Activated CD8-positive, alpha-beta T cell treated with anti-CD3 and anti-CD28 coated beads, Interleukin-2, amount 10 ng/mL, durations not matched to agents 7 days and 5 days (primary cell): Measurements from ENCODE around the gene ZRSR2. TPM values are rescaled to one million over a fixed set of nuclear protein-coding genes. Genes with fewer than 3 reads are reported as not detected.
"Not testable (repeated sequence)": the region's sequence is repeated elsewhere in the genome, so short reads cannot be mapped to it uniquely, and the experiment has no call there.

Experiments
- ATAC-seq: fragments of 150-1000 bp; cut with Tn5 transposase; one replicate; pipeline ENCODE4 v1.10.0; 2021; ENCODE audit warnings: moderate library complexity
- CTCF ChIA-PET: fragments of 350-600 bp; sonication (Branson Sonifier 250); formaldehyde crosslinking; loops from one replicate; lab custom pipeline; 2021; ENCODE audit warnings: antibody characterized with exemption; lab: Charles Lee
- POLR2A ChIA-PET: fragments of 350-600 bp; sonication (Branson Sonifier 250); formaldehyde crosslinking; loops from one replicate; lab custom pipeline; 2021; ENCODE audit warnings: antibody characterized with exemption; lab: Charles Lee
- DNase-seq: peaks from one replicate; pipeline ENCODE4 v3.0.0-alpha.2; 2020
- H3K27ac Mint-ChIP-seq: one replicate; pipeline ENCODE4 v1.8.0; 2021; ENCODE audit warnings: mild to moderate bottlenecking, mixed read lengths
- H3K27me3 Mint-ChIP-seq: one replicate; pipeline ENCODE4 v1.8.0; 2021; ENCODE audit warnings: low read depth, mixed read lengths
- H3K36me3 Mint-ChIP-seq: one replicate; pipeline ENCODE4 v1.8.0; 2021; ENCODE audit warnings: low read depth, mixed read lengths
- H3K4me1 Mint-ChIP-seq: one replicate; pipeline ENCODE4 v1.8.0; 2021; ENCODE audit warnings: low read depth, mixed read lengths
- H3K4me3 Mint-ChIP-seq: one replicate; pipeline ENCODE4 v1.8.0; 2021; ENCODE audit warnings: mild to moderate bottlenecking, mixed read lengths
- H3K9me3 Mint-ChIP-seq: one replicate; pipeline ENCODE4 v1.8.0; 2022; ENCODE audit warnings: mixed read lengths; ENCODE audit not compliant: insufficient read depth
- total RNA-seq, 2 experiments: library from RNA; stranded (reverse); gene quantifications; one replicate each; pipeline ENCODE4 v1.2.3, GENCODE V29; 2021

ZRSR2 gene
- 10 to 100 TPM; 15.9 to 16.0 TPM for total RNA-seq

DNA sequence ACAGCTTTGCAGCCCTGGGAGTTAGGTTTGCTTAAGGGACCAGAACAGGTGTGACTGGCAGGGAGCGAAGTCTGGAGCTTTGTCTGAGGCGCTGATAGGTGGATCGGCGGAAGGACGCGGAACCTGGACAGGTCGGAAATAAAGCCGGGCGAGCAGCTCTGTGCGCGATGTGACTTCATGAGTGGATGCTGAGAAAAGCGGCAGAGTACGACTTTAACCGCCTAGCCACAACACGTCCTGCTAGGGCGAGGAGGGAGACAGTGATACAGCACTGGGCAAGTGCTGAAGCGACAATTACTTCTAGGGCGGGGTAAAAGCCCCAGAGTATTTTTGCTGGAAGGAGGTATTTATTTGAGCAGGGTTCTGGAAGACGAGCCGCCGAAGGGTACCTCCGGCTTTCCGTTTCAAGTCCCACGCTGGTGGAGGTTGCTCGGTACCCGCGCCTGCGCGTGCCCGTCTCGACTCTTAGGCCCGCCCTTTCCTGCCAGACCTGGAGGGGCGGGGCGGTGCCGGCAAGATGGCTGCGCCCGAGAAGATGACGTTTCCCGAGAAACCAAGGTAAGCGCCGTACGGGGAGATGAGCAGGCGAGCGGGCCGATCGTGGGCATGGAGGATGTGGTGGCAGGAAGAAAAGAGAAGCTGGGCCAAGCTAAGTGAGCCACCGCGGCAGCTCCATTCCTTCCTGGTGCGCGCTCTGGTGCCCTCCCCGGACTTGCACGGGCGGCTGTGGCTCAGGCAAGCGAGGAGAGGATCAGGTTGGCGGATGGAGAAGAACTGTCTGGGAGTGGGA lies at the start of gene ZRSR2:
Gene ZRSR2, plus strand, starts transcription at position 506 of the 790 bp plus-strand sequence. Its CDS starts 12 bp downstream, at position 518.
- Mint-ChIP-seq H3K27me3 (no peaks in the 10 kb centered on the region), H3K36me3 (peaks cover 11% of the 10 kb centered on the region), H3K9me3 (no peaks in the 10 kb centered on the region), H3K4me1 (peaks cover 21% of the 10 kb centered on the region), H3K4me3 (no peak within 1 kb of the TSS), H3K27ac (no peak within 1 kb of the TSS)
- ATAC-seq (peak; percentile 88), DNase-seq (peak; percentile 90)
- ChIA-PET POLR2A (interaction anchor here (0.6 to 3.0 kb wide), 18 partner anchors 8 to 1092 kb away, joined by 3 to 28 read pairs (median 3); partner anchors contain the start of genes AP1S2 and CA5B), CTCF (interaction anchor here (0.7 to 1.8 kb wide), 4 partner anchors 17 to 103 kb away, joined by 3 to 6 read pairs (median 3); no protein-coding TSS in a partner anchor)

- H3K9me3 Mint-ChIP-seq, result no peaks in the 10 kb centered on the region
- no peak overlapping the region for H3K27ac Mint-ChIP-seq
- ChIA-PET POLR2A (no interaction called here), CTCF (no interaction called here)
- H3K27me3 Mint-ChIP-seq, result no peaks in the 10 kb centered on the region
- peaks cover 36% of the 10 kb centered on the region for H3K36me3 Mint-ChIP-seq
- ATAC-seq (no peak), DNase-seq (no peak)
- no peak overlapping the region for H3K4me3 Mint-ChIP-seq
- H3K4me1 Mint-ChIP-seq, result peaks cover 23% of the 10 kb centered on the region
These were observed 46.0 kb upstream of the ZRSR2 start for GRCh38 chrX:15744181-15744867.

- ChIA-PET CTCF (no interaction called here), POLR2A (no interaction called here)
- peaks cover 23% of the 10 kb centered on the region for H3K4me1 Mint-ChIP-seq
These were observed 45.1 kb upstream of the ZRSR2 start for GRCh38 chrX:15745179-15745578.

DNA sequence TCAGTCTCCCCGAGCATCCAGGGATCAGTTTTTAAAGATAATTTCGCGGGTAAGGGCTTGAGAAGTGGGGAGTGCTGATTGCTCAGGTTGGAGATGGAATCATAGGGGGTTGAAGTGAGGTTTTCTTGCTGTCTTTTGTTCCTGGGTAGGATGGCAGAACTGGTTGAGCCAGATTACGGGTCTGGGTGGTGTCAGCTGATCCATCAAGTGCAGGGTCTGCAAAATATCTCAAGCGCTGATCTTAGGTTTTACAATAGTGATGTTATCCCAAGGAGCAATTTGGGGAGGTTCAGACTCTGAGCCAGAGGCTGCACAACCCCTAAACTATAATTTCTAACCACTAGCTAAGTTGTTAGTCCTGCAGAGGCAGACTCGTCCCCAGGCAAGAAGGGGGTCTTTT lies 43.6 kb upstream of the ZRSR2 start:
- DNase-seq, H3K9me3 Mint-ChIP-seq, ATAC-seq, CTCF ChIA-PET, H3K27me3 Mint-ChIP-seq, H3K27ac Mint-ChIP-seq, H3K4me3 Mint-ChIP-seq: not testable (repeated sequence)
- POLR2A ChIA-PET, result interaction anchor here (6.3 kb wide), 1 partner anchor 8 kb away, joined by 101 read pairs; the partner anchor contains the start of gene CA5B
- Mint-ChIP-seq H3K4me1 (peaks cover 37% of the 10 kb centered on the region), H3K36me3 (peaks cover 46% of the 10 kb centered on the region)

More at GRCh38 chrX:15745179-15745578, 45.1 kb upstream of the ZRSR2 start:
- no peaks in the 10 kb centered on the region for H3K27me3 Mint-ChIP-seq
- H3K9me3 Mint-ChIP-seq, result no peaks in the 10 kb centered on the region
- DNase-seq, result no peak
- ATAC-seq, result no peak
- H3K4me3 Mint-ChIP-seq, result no peak overlapping the region
- no peak overlapping the region for H3K27ac Mint-ChIP-seq
- peaks cover 41% of the 10 kb centered on the region for H3K36me3 Mint-ChIP-seq

DNA sequence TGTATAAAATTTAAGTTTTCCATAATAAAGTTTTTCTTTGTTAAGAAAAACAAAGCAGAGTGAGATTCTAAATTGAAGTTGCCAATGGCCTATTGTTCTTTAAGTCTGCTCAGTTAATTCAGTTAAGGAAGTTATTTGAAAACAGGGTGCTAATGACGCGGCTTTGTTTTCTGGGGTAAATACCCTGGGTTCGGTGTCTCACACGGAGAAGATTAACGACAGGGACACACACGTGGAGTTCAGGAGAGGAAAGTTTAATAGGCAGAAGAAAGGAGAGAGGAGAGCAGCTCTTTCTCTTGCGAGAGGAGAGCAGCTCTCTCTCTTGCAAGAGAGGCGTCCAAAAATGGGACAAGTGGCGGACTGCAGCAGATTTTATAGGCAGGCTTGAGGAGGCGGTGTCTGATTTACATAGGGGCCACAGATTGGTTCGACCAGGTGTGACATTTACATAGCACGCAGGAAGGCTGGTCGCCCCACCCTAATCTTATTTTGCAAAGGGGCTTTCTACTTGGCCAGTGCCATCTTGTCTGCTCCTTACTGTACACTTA lies 42.6 kb upstream of the ZRSR2 start:
- ATAC-seq (no peak), DNase-seq (no peak)
- no peak overlapping the region for H3K27ac Mint-ChIP-seq
- no peaks in the 10 kb centered on the region for H3K9me3 Mint-ChIP-seq
- ChIA-PET POLR2A (interaction anchor here (1.5 to 6.3 kb wide), 2 partner anchors 9 to 107 kb away, joined by 4 to 101 read pairs; partner anchors contain the start of genes AP1S2 and CA5B), CTCF (interaction anchor here (1.2 kb wide), 1 partner anchor 9 kb away, joined by 3 read pairs; no protein-coding TSS in a partner anchor)
- no peak overlapping the region for H3K4me3 Mint-ChIP-seq
- peaks cover 44% of the 10 kb centered on the region for H3K36me3 Mint-ChIP-seq
- H3K4me1 Mint-ChIP-seq, result peaks cover 43% of the 10 kb centered on the region
- no peaks in the 10 kb centered on the region for H3K27me3 Mint-ChIP-seq

- ATAC-seq (no peak), DNase-seq (no peak)
- H3K27me3 Mint-ChIP-seq, result no peaks in the 10 kb centered on the region
- H3K4me1 Mint-ChIP-seq, result peaks cover 47% of the 10 kb centered on the region
- ChIA-PET POLR2A (interaction anchor here (0.6 to 6.3 kb wide), 6 partner anchors 10 to 106 kb away, joined by 3 to 101 read pairs (median 5); partner anchors contain the start of genes AP1S2 and CA5B), CTCF (interaction anchor here (0.8 to 2.9 kb wide), 6 partner anchors 8 to 68 kb away, joined by 3 to 23 read pairs (median 3); partner anchors contain the start of gene CA5B)
- peak overlapping the region; percentile 98 for H3K27ac Mint-ChIP-seq
- no peak overlapping the region for H3K4me3 Mint-ChIP-seq
- peaks cover 41% of the 10 kb centered on the region for H3K36me3 Mint-ChIP-seq
- H3K9me3 Mint-ChIP-seq, result no peaks in the 10 kb centered on the region
These were observed 41.4 kb upstream of the ZRSR2 start for GRCh38 chrX:15748841-15749240.

DNA sequence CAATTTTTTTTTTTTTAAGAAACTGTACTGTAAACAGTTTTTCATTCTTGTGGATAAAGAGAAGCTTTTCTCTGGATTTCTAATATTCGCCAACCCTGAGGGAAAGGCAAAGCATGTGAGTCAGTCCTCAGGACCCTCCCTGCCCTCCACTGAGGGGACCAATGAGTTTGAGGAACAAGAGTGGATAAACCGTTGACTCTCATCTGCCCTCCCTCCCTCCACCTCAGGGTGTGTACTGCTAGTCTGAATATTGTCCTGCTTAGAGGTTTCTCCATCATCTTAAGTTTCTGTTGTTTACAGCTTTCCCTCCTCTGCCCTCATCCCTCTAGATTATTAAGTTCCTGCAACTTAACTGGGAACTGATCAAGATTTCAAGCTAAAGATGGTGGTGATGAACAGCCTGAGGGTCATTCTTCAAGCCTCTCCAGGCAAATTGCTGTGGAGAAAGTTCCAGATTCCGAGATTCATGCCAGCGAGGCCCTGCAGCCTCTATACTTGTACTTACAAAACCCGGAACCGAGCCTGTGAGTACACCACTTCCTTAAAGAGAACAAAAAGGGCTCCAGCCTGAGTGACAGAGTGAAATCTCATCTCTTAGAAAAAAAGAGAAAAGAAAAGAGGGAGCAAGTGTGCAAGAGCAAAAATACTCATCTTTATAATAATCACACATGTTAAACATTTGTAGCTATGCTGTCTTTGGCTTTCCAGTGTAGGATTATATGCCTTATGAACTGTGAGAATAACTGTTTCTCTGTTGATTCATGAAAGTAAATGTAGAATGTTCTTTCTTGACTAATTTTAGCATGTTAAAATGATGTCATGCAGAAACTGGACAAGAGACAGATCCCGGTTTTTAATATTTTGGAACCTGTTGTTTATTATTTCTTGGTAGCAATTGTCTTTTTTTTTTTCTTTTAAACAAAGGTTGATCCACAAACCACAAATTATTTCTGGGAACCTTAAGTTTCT lies 40.4 kb upstream of the ZRSR2 start:
- Mint-ChIP-seq H3K9me3 (no peaks in the 10 kb centered on the region), H3K4me3 (peak overlapping the region; percentile 50), H3K36me3 (peaks cover 39% of the 10 kb centered on the region), H3K27ac (peak overlapping the region; percentile 98), H3K27me3 (no peaks in the 10 kb centered on the region), H3K4me1 (peaks cover 48% of the 10 kb centered on the region)
- ChIA-PET POLR2A (interaction anchor here (1.5 to 6.3 kb wide), 5 partner anchors 11 to 105 kb away, joined by 5 to 101 read pairs (median 7); partner anchors contain the start of genes AP1S2, CA5B and ZRSR2), CTCF (interaction anchor here (0.8 to 2.9 kb wide), 7 partner anchors 8 to 69 kb away, joined by 3 to 23 read pairs (median 3); partner anchors contain the start of gene CA5B)
- DNase-seq (peak; percentile 47), ATAC-seq (peak; percentile 41)

- Mint-ChIP-seq H3K4me1 (peaks cover 48% of the 10 kb centered on the region), H3K4me3 (peak overlapping the region; percentile 66), H3K27ac (peak overlapping the region; percentile 98), H3K27me3 (no peaks in the 10 kb centered on the region), H3K36me3 (peaks cover 39% of the 10 kb centered on the region), H3K9me3 (no peaks in the 10 kb centered on the region)
- ChIA-PET CTCF (interaction anchor here (1.2 to 2.9 kb wide), 3 partner anchors 9 to 32 kb away, joined by 3 to 23 read pairs (median 4); partner anchors contain the start of gene CA5B), POLR2A (interaction anchor here (1.5 to 6.3 kb wide), 5 partner anchors 12 to 104 kb away, joined by 5 to 101 read pairs (median 7); partner anchors contain the start of genes AP1S2, CA5B and ZRSR2)
- peak; percentile 54 for ATAC-seq
- peak; percentile 25 for DNase-seq
These were observed 39.6 kb upstream of the ZRSR2 start for GRCh38 chrX:15750611-15751154.

GRCh38 chrX:15751155-15751819 lies 39.0 kb upstream of the ZRSR2 start:
- no peaks in the 10 kb centered on the region for H3K27me3 Mint-ChIP-seq
- CTCF ChIA-PET, result interaction anchor here (1.2 to 2.9 kb wide), 2 partner anchors 8 to 13 kb away, joined by 3 to 23 read pairs; partner anchors contain the start of gene CA5B
- DNase-seq (peak; percentile 40), ATAC-seq (peak; percentile 80)
- peak overlapping the region; percentile 98 for H3K27ac Mint-ChIP-seq
- peaks cover 39% of the 10 kb centered on the region for H3K36me3 Mint-ChIP-seq
- POLR2A ChIA-PET, result interaction anchor here (1.1 to 6.3 kb wide), 5 partner anchors 12 to 104 kb away, joined by 3 to 101 read pairs (median 6); partner anchors contain the start of genes AP1S2, CA5B and ZRSR2
- H3K4me1 Mint-ChIP-seq, result peaks cover 48% of the 10 kb centered on the region
- peak overlapping the region; percentile 66 for H3K4me3 Mint-ChIP-seq
- no peaks in the 10 kb centered on the region for H3K9me3 Mint-ChIP-seq
